Measurements from ENCODE around the gene NMRAL1. TPM values are rescaled to one million over a fixed set of nuclear protein-coding genes. Genes with fewer than 3 reads are reported as not detected.

Gene NMRAL1
- total and polyA plus RNA-seq, 2 experiments from 2014 or later = 50.7 to 61.7 TPM

GRCh38 chr16:4435337-4436067 is 38.9 kb downstream of the NMRAL1 start:
- no peaks in the 10 kb centered on the region for H3K9me3 Mint-ChIP-seq
- H3K36me3 Mint-ChIP-seq (ENCODE audit: low read depth) = peaks cover 53% of the 10 kb centered on the region
- Histone ChIP-seq H2AFZ (no peak overlapping the region), H4K20me1 (replicated peaks; ENCODE audit: insufficient read depth) (peaks cover 18% of the 10 kb centered on the region), H3K27me3 (ENCODE audit: insufficient read depth) (no peaks in the 10 kb centered on the region), H3K27ac (ENCODE audit: low read depth) (no peak overlapping the region), H3F3A (replicated peaks; ENCODE audit: low read depth) (no peaks in the 10 kb centered on the region), H3K79me2 (replicated peaks; ENCODE audit: insufficient read depth) (0 out of 2 replicates have a peak, but pooled peaks cover under 1% of the 10 kb centered on the region), H3K4me2 (no peak overlapping the region), H3K4me1 (ENCODE audit: insufficient read depth) (no peaks in the 10 kb centered on the region), H3K4me3 (no peak overlapping the region), H3K36me3 (ENCODE audit: insufficient read depth) (peaks cover 49% of the 10 kb centered on the region), H3K9me2 (ENCODE audit: insufficient read depth) (no peaks in the 10 kb centered on the region)
- no peak overlapping the region for H3K27ac Mint-ChIP-seq
- DNase-seq (ENCODE audit: low spot score) = no peak
- no peaks in the 10 kb centered on the region for H3K4me1 Mint-ChIP-seq
- ATAC-seq = no peak
- peaks cover 2% of the 10 kb centered on the region for H3K27me3 Mint-ChIP-seq (ENCODE audit: insufficient read depth, low read depth, poor library complexity)
- TF ChIP-seq CTCF (conservative IDR thresholded peaks at IDR 0.05; ENCODE audit: low read depth in 2 of 2) (no peak), STAT1 (IDR thresholded peaks at IDR 0.05; ENCODE audit: unreplicated experiment) (no peak), ZNF331 (CRISPR knock-in tag; IDR thresholded peaks at IDR 0.05; ENCODE audit: low read depth) (no peak), ZNF462 (CRISPR knock-in tag; IDR thresholded peaks at IDR 0.05) (no peak), POLR2AphosphoS5 (IDR thresholded peaks at IDR 0.05; ENCODE audit: low read depth) (no peak), NANOG (IDR thresholded peaks at IDR 0.05; ENCODE audit: borderline replicate concordance) (no peak), JUNB (IDR thresholded peaks at IDR 0.05; ENCODE audit: unreplicated experiment) (no peak), ZNF114 (CRISPR knock-in tag; IDR thresholded peaks at IDR 0.05) (no peak), EZH2phosphoT487 (IDR thresholded peaks at IDR 0.05; ENCODE audit: unreplicated experiment) (no peak), CREB1 (CRISPR knock-in tag; IDR thresholded peaks at IDR 0.05; ENCODE audit: low read depth) (no peak), REST (IDR thresholded peaks at IDR 0.05; ENCODE audit: unreplicated experiment) (no peak), ETS1 (IDR thresholded peaks at IDR 0.05) (no peak), EZH2 (IDR thresholded peaks at IDR 0.05; ENCODE audit: low read depth, unreplicated experiment) (no peak)
- no peak overlapping the region for H3K4me3 Mint-ChIP-seq

Data from GM23338 (cell line).